SK-MEL-5 (cell line): ENCODE data around the gene SPSB4. TPM values are rescaled to one million over a fixed set of nuclear protein-coding genes. Genes with fewer than 3 reads are reported as not detected.
"Not testable (repeated sequence)": the region's sequence is repeated elsewhere in the genome, so short reads cannot be mapped to it uniquely, and the experiment has no call there.

ENCODE experiments used
- DNase-seq: peaks from one replicate; pipeline ENCODE4 v3.0.0-alpha.2; 2016; ENCODE audit warnings: low read depth, low spot score
- in situ Hi-C: cut with HindIII; loops from 2 replicates; pipeline ENCODE4 v1.10.0; 2016; ENCODE audit warnings: low sequenced_read_pairs, high pct_unique_total_duplicates, low pct_unique_long_range_greater_than_20kb
- total RNA-seq: library from RNA; depleted of rRNA; stranded (reverse); fragments of >200 nt; shearing (Covaris generic); gene quantifications from 2 replicates; pipeline ENCODE4 v1.2.3, GENCODE V29; 2014

SPSB4 gene
- total RNA-seq, 1 experiment from 2014 or later: 0.08 TPM

GRCh38 chr3:141103503-141103902 is 52.4 kb downstream of the SPSB4 start:
- in situ Hi-C loops: no loop called here
- DNase-seq: no peak

GRCh38 chr3:141104151-141104821 is 53.1 kb downstream of the SPSB4 start:
- in situ Hi-C loops: no loop called here
- DNase-seq: no peak

- in situ Hi-C loops: no loop called here
- peak; percentile 85 for DNase-seq
Measured at GRCh38 chr3:141105828-141106628, 54.9 kb downstream of the SPSB4 start.

- in situ Hi-C loops: no loop called here
Measured at GRCh38 chr3:141106842-141107241, 55.7 kb downstream of the SPSB4 start.

GRCh38 chr3:141108039-141108438 is 56.9 kb downstream of the SPSB4 start:
- in situ Hi-C loops: no loop called here

More at GRCh38 chr3:141106842-141107241, 55.7 kb downstream of the SPSB4 start:
- no peak for DNase-seq

GRCh38 chr3:141109751-141110150 is 58.6 kb downstream of the SPSB4 start:
- in situ Hi-C loops: no loop called here

More at GRCh38 chr3:141108039-141108438, 56.9 kb downstream of the SPSB4 start:
- no peak for DNase-seq

GRCh38 chr3:141110322-141110721 is 59.2 kb downstream of the SPSB4 start:
- DNase-seq: no peak
- in situ Hi-C loops: no loop called here

More at GRCh38 chr3:141109751-141110150, 58.6 kb downstream of the SPSB4 start:
- DNase-seq: no peak

GRCh38 chr3:141111364-141112155 is 60.4 kb downstream of the SPSB4 start:
- DNase-seq: no peak
- in situ Hi-C loops: no loop called here

- no peak for DNase-seq
- in situ Hi-C loops: no loop called here
Measured at GRCh38 chr3:141112686-141113297, 61.6 kb downstream of the SPSB4 start.

- in situ Hi-C loops, DNase-seq: not testable (repeated sequence)
Measured at GRCh38 chr3:141113680-141114079, 62.5 kb downstream of the SPSB4 start.

- no peak for DNase-seq
- in situ Hi-C loops: no loop called here
Measured at GRCh38 chr3:141114179-141114745, 63.1 kb downstream of the SPSB4 start.

GRCh38 chr3:141114816-141115460 is 63.8 kb downstream of the SPSB4 start:
- DNase-seq: peak; percentile 37
- in situ Hi-C loops: no loop called here

- DNase-seq: peak; percentile 56
- in situ Hi-C loops: no loop called here
Measured at GRCh38 chr3:141115789-141116541, 64.8 kb downstream of the SPSB4 start.

GRCh38 chr3:141116721-141117120 is 65.6 kb downstream of the SPSB4 start:
- in situ Hi-C loops: no loop called here
- no peak for DNase-seq

- DNase-seq, in situ Hi-C loops: not testable (repeated sequence)
Measured at GRCh38 chr3:141117982-141118381, 66.8 kb downstream of the SPSB4 start.

GRCh38 chr3:141122455-141123030 is 71.4 kb downstream of the SPSB4 start:
- in situ Hi-C loops: no loop called here

More at GRCh38 chr3:141122455-141123030, 71.4 kb downstream of the SPSB4 start:
- no peak for DNase-seq
